ENCODE data around the gene SAXO1.
"Not testable (repeated sequence)": the region's sequence is repeated elsewhere in the genome, so short reads cannot be mapped to it uniquely, and the experiment has no call there.

SAXO1 gene

GRCh38 chr9:19023078-19023477 is 9.9 kb downstream of the SAXO1 start:
- H3K4me3 Mint-ChIP-seq, result no peak overlapping the region
- DNase-seq (no peak), ATAC-seq (no peak)
- peaks cover 9% of the 10 kb centered on the region for H3K4me1 Mint-ChIP-seq
- no peak overlapping the region for H3K27ac Mint-ChIP-seq
- H3K27me3 Mint-ChIP-seq, result peaks cover 13% of the 10 kb centered on the region
- no peaks in the 10 kb centered on the region for H3K9me3 Mint-ChIP-seq
- H3K36me3 Mint-ChIP-seq (ENCODE audit: low read depth), result peaks cover 3% of the 10 kb centered on the region

- peaks cover 9% of the 10 kb centered on the region for H3K4me1 Mint-ChIP-seq
- H3K27ac Mint-ChIP-seq, result no peak overlapping the region
- no peaks in the 10 kb centered on the region for H3K9me3 Mint-ChIP-seq
- DNase-seq (no peak), ATAC-seq (no peak)
- H3K27me3 Mint-ChIP-seq, result peaks cover 13% of the 10 kb centered on the region
- peaks cover 3% of the 10 kb centered on the region for H3K36me3 Mint-ChIP-seq (ENCODE audit: low read depth)
- no peak overlapping the region for H3K4me3 Mint-ChIP-seq
These were observed 10.8 kb downstream of the SAXO1 start for GRCh38 chr9:19022206-19022605.

- not testable (repeated sequence) for H3K27ac Mint-ChIP-seq; H3K4me3 Mint-ChIP-seq; H3K9me3 Mint-ChIP-seq; DNase-seq; ATAC-seq; H3K4me1 Mint-ChIP-seq; H3K36me3 Mint-ChIP-seq (ENCODE audit: low read depth)
- H3K27me3 Mint-ChIP-seq, result peaks cover 13% of the 10 kb centered on the region
These were observed 11.4 kb downstream of the SAXO1 start for GRCh38 chr9:19021649-19022048.

GRCh38 chr9:19020886-19021455 is 12.0 kb downstream of the SAXO1 start:
- H3K9me3 Mint-ChIP-seq, result no peaks in the 10 kb centered on the region
- peaks cover 3% of the 10 kb centered on the region for H3K36me3 Mint-ChIP-seq (ENCODE audit: low read depth)
- ATAC-seq, result no peak
- H3K4me1 Mint-ChIP-seq, result no peaks in the 10 kb centered on the region
- H3K27ac Mint-ChIP-seq, result no peak overlapping the region
- no peak for DNase-seq
- H3K4me3 Mint-ChIP-seq, result no peak overlapping the region
- peaks cover 13% of the 10 kb centered on the region for H3K27me3 Mint-ChIP-seq

GRCh38 chr9:19018201-19018600 is 14.8 kb downstream of the SAXO1 start:
- peaks cover 2% of the 10 kb centered on the region for H3K27me3 Mint-ChIP-seq
- peaks cover 3% of the 10 kb centered on the region for H3K36me3 Mint-ChIP-seq (ENCODE audit: low read depth)
- H3K9me3 Mint-ChIP-seq, result no peaks in the 10 kb centered on the region
- DNase-seq (no peak), ATAC-seq (no peak)
- no peak overlapping the region for H3K27ac Mint-ChIP-seq
- no peak overlapping the region for H3K4me3 Mint-ChIP-seq
- H3K4me1 Mint-ChIP-seq, result no peaks in the 10 kb centered on the region

- ATAC-seq (peak; percentile 77), DNase-seq (no peak)
- Mint-ChIP-seq H3K27ac (no peak overlapping the region), H3K4me3 (no peak overlapping the region), H3K36me3 (ENCODE audit: low read depth) (no peaks in the 10 kb centered on the region), H3K4me1 (peaks cover 6% of the 10 kb centered on the region), H3K9me3 (no peaks in the 10 kb centered on the region), H3K27me3 (no peaks in the 10 kb centered on the region)
These were observed 23.5 kb downstream of the SAXO1 start for GRCh38 chr9:19009391-19009965.

GRCh38 chr9:19000133-19000532 is 32.9 kb downstream of the SAXO1 start:
- ATAC-seq (no peak), DNase-seq (no peak)
- peaks cover 7% of the 10 kb centered on the region for H3K36me3 Mint-ChIP-seq (ENCODE audit: low read depth)
- no peak overlapping the region for H3K4me3 Mint-ChIP-seq
- H3K27me3 Mint-ChIP-seq, result no peaks in the 10 kb centered on the region
- no peak overlapping the region for H3K27ac Mint-ChIP-seq
- no peaks in the 10 kb centered on the region for H3K9me3 Mint-ChIP-seq
- H3K4me1 Mint-ChIP-seq, result no peaks in the 10 kb centered on the region

- no peaks in the 10 kb centered on the region for H3K4me1 Mint-ChIP-seq
- no peaks in the 10 kb centered on the region for H3K9me3 Mint-ChIP-seq
- DNase-seq (no peak), ATAC-seq (no peak)
- H3K36me3 Mint-ChIP-seq (ENCODE audit: low read depth), result peaks cover 7% of the 10 kb centered on the region
- no peak overlapping the region for H3K4me3 Mint-ChIP-seq
- H3K27me3 Mint-ChIP-seq, result no peaks in the 10 kb centered on the region
- H3K27ac Mint-ChIP-seq, result no peak overlapping the region
These were observed 33.7 kb downstream of the SAXO1 start for GRCh38 chr9:18999173-18999785.

- H3K4me3 Mint-ChIP-seq, result no peak overlapping the region
- no peaks in the 10 kb centered on the region for H3K4me1 Mint-ChIP-seq
- peaks cover 7% of the 10 kb centered on the region for H3K36me3 Mint-ChIP-seq (ENCODE audit: low read depth)
- H3K27ac Mint-ChIP-seq, result no peak overlapping the region
- H3K27me3 Mint-ChIP-seq, result no peaks in the 10 kb centered on the region
- H3K9me3 Mint-ChIP-seq, result no peaks in the 10 kb centered on the region
- no peak for ATAC-seq
- DNase-seq, result no peak
These were observed 35.9 kb downstream of the SAXO1 start for GRCh38 chr9:18997151-18997550.

- Mint-ChIP-seq H3K9me3 (no peaks in the 10 kb centered on the region), H3K36me3 (ENCODE audit: low read depth) (peaks cover 7% of the 10 kb centered on the region), H3K4me3 (no peak overlapping the region), H3K27me3 (no peaks in the 10 kb centered on the region), H3K27ac (no peak overlapping the region), H3K4me1 (no peaks in the 10 kb centered on the region)
- DNase-seq (no peak), ATAC-seq (no peak)
These were observed 36.8 kb downstream of the SAXO1 start for GRCh38 chr9:18996211-18996610.

- Mint-ChIP-seq H3K4me1 (no peaks in the 10 kb centered on the region), H3K36me3 (ENCODE audit: low read depth) (peaks cover 7% of the 10 kb centered on the region), H3K27me3 (no peaks in the 10 kb centered on the region), H3K27ac (no peak overlapping the region), H3K9me3 (no peaks in the 10 kb centered on the region), H3K4me3 (no peak overlapping the region)
- DNase-seq, result no peak
- no peak for ATAC-seq
These were observed 38.6 kb downstream of the SAXO1 start for GRCh38 chr9:18994263-18994916.

GRCh38 chr9:18991197-18991596 is 41.8 kb downstream of the SAXO1 start:
- H3K27me3 Mint-ChIP-seq, result not testable (repeated sequence)

GRCh38 chr9:18990494-18990893 is 42.5 kb downstream of the SAXO1 start:
- H3K4me3 Mint-ChIP-seq, result no peak overlapping the region
- no peaks in the 10 kb centered on the region for H3K4me1 Mint-ChIP-seq
- H3K9me3 Mint-ChIP-seq, result no peaks in the 10 kb centered on the region
- H3K36me3 Mint-ChIP-seq (ENCODE audit: low read depth), result no peaks in the 10 kb centered on the region
- no peak for ATAC-seq
- no peak for DNase-seq
- no peaks in the 10 kb centered on the region for H3K27me3 Mint-ChIP-seq
- H3K27ac Mint-ChIP-seq, result no peak overlapping the region

More at GRCh38 chr9:18991197-18991596, 41.8 kb downstream of the SAXO1 start:
- not testable (repeated sequence) for DNase-seq; H3K9me3 Mint-ChIP-seq; H3K4me3 Mint-ChIP-seq; H3K27ac Mint-ChIP-seq; H3K4me1 Mint-ChIP-seq; H3K36me3 Mint-ChIP-seq (ENCODE audit: low read depth); ATAC-seq

- H3K36me3 Mint-ChIP-seq (ENCODE audit: low read depth), result no peaks in the 10 kb centered on the region
- ATAC-seq (no peak), DNase-seq (no peak)
- H3K4me3 Mint-ChIP-seq, result no peak overlapping the region
- H3K27ac Mint-ChIP-seq, result no peak overlapping the region
- H3K4me1 Mint-ChIP-seq, result no peaks in the 10 kb centered on the region
- H3K27me3 Mint-ChIP-seq, result no peaks in the 10 kb centered on the region
- H3K9me3 Mint-ChIP-seq, result no peaks in the 10 kb centered on the region
These were observed 43.1 kb downstream of the SAXO1 start for GRCh38 chr9:18989865-18990264.

- no peak for ATAC-seq
- no peak overlapping the region for H3K4me3 Mint-ChIP-seq
- DNase-seq, result no peak
- no peaks in the 10 kb centered on the region for H3K4me1 Mint-ChIP-seq
- no peak overlapping the region for H3K27ac Mint-ChIP-seq
- H3K9me3 Mint-ChIP-seq, result no peaks in the 10 kb centered on the region
- H3K27me3 Mint-ChIP-seq, result no peaks in the 10 kb centered on the region
- no peaks in the 10 kb centered on the region for H3K36me3 Mint-ChIP-seq (ENCODE audit: low read depth)
These were observed 43.9 kb downstream of the SAXO1 start for GRCh38 chr9:18989097-18989496.

Measured in activated naive CD8-positive, alpha-beta T cell treated with anti-CD3 and anti-CD28 coated beads, Interleukin-2, amount 50 U/mL, for 24 hours (primary cell).